AG04449 (cell line): ENCODE measurements around the gene PMEPA1.
A peak's percentile ranks its signal among the peaks of the same experiment; 100 is the strongest.

Experiments
- CTCF ChIA-PET: fragments of 350-600 bp; formaldehyde crosslinking; extraction: SDS; loops from one replicate; lab custom pipeline; 2021; ENCODE audit warnings: antibody characterized with exemption; lab: Yijun Ruan, JAX
- POLR2A ChIA-PET: fragments of 400-600, 350-600 bp; formaldehyde crosslinking; extraction: SDS; loops from one replicate; lab custom pipeline; 2020; ENCODE audit warnings: antibody characterized with exemption, inconsistent platforms; lab: Yijun Ruan, JAX
- DNase-seq: peaks from one replicate; pipeline ENCODE4 v3.0.0-alpha.2; 2010; ENCODE audit warnings: low read depth, low spot score
- H3K4me3 ChIP-seq: 2 replicates; pipeline ENCODE4 v1.5.1; 2011; ENCODE audit warnings: low read depth, mild to moderate bottlenecking, control low read depth, low read length
- CTCF ChIP-seq: IDR thresholded peaks from one replicate; pipeline ENCODE4 v1.5.1; 2011; ENCODE audit warnings: mild to moderate bottlenecking, moderate library complexity, low read length, control low read depth, inconsistent platforms; ENCODE audit not compliant: insufficient read depth; ENCODE audit errors: missing control alignments

PMEPA1 gene

GRCh38 chr20:57701090-57701489 is 8.7 kb downstream of the PMEPA1 start:
- CTCF ChIA-PET: no interaction called here
- no peak for DNase-seq
- POLR2A ChIA-PET: no interaction called here
- no peak for TF ChIP-seq CTCF
- no peak overlapping the region for H3K4me3 ChIP-seq

GRCh38 chr20:57699395-57699794 is 10.4 kb downstream of the PMEPA1 start:
- H3K4me3 ChIP-seq: no peak overlapping the region
- ChIA-PET CTCF (interaction anchor here (1.4 kb wide), 1 partner anchor 9 kb away, joined by 6 read pairs; no protein-coding TSS in a partner anchor), POLR2A (interaction anchor here (0.9 to 2.3 kb wide), 3 partner anchors 11 to 49 kb away, joined by 4 to 14 read pairs (median 4); partner anchors contain the start of gene PMEPA1)
- TF ChIP-seq CTCF: no peak
- DNase-seq: no peak

GRCh38 chr20:57698867-57699275 is 10.9 kb downstream of the PMEPA1 start:
- TF ChIP-seq CTCF: no peak
- no peak for DNase-seq
- ChIA-PET POLR2A (interaction anchor here (0.9 to 2.3 kb wide), 4 partner anchors 9 to 50 kb away, joined by 3 to 14 read pairs (median 4); partner anchors contain the start of gene PMEPA1), CTCF (interaction anchor here (1.4 to 1.9 kb wide), 2 partner anchors 9 kb away, joined by 6 to 8 read pairs; no protein-coding TSS in a partner anchor)
- H3K4me3 ChIP-seq: peak overlapping the region; percentile 37; the same call in 1 of the 2 replicates

- ChIA-PET POLR2A (interaction anchor here (0.7 to 2.3 kb wide), 7 partner anchors 10 to 307 kb away, joined by 3 to 14 read pairs (median 4); partner anchors contain the start of genes PMEPA1 and RBM38), CTCF (interaction anchor here (1.9 to 2.9 kb wide), 2 partner anchors 9 to 45 kb away, joined by 7 to 8 read pairs; no protein-coding TSS in a partner anchor)
These were observed 11.5 kb downstream of the PMEPA1 start for GRCh38 chr20:57698116-57698866.

GRCh38 chr20:57697543-57697942 is 12.3 kb downstream of the PMEPA1 start:
- H3K4me3 ChIP-seq: no peak overlapping the region; the same call in 1 of the 2 replicates
- no peak for TF ChIP-seq CTCF
- no peak for DNase-seq
- ChIA-PET CTCF (interaction anchor here (1.9 to 2.9 kb wide), 2 partner anchors 10 to 44 kb away, joined by 7 to 8 read pairs; no protein-coding TSS in a partner anchor), POLR2A (interaction anchor here (0.8 to 2.3 kb wide), 3 partner anchors 11 to 17 kb away, joined by 3 to 14 read pairs (median 3); partner anchors contain the start of gene PMEPA1)

More at GRCh38 chr20:57698116-57698866, 11.5 kb downstream of the PMEPA1 start:
- peak; percentile 92 for DNase-seq
- peak overlapping the region; percentile 37 for H3K4me3 ChIP-seq
- TF ChIP-seq CTCF: no peak
